GM18951 (cell line): Measurements from ENCODE around the gene MDM1.

Source experiments
- POLR2A ChIP-seq: IDR thresholded peaks from 4 replicates; pipeline ENCODE4 v1.6.1; 2011; ENCODE audit warnings: mild to moderate bottlenecking; ENCODE audit not compliant: insufficient read length, insufficient read depth; ENCODE audit errors: extremely low read depth
- in situ Hi-C: fragments of 300-500 bp; cut with MboI; formaldehyde crosslinking; loops from one replicate; pipeline ENCODE4 v1.12.0; 2022; ENCODE audit warnings: low sequenced_read_pairs, mixed read lengths, inconsistent platforms; ENCODE audit not compliant: unreplicated experiment

The MDM1 gene

DNA sequence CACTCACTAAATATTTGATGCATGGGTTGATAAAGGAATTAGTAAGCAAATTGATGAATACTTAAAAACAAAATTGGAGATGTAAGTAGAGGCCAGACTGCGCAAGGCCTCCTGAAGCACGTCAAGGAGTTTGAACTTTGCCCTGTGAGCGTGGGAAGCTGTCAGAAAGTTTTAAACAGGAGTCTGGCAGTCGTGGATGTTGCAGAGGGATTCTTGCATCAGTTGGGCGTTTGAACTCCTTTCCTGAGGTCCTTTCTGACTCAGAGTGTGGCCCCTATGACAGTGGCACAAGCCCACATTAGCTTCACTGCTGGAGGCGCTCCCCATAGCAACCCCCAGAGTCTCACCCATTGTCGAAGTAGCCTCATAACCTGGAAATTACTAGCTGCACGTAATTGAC is 60.8 kb downstream of the MDM1 start:
- TF ChIP-seq POLR2A = no peak
- in situ Hi-C loops = no loop called here

DNA sequence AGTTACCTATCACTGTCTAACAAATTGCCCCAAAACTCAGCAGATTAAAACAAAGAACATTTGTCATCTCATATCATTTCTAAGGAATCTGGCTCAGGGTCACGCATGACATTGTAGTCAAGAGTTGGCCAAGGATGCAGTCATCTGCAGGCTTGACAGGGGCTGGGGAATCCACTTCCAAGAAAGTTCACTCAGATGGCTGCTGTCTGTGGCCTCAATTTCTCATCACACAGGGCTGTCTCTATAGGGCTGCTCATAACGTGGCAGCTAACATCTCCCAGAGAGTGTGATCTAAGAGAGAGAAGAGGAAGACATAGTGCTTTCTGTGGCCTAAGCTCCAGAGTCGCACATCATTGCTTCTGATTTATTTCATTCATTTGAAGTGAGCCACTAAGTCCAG is 61.8 kb downstream of the MDM1 start:
- TF ChIP-seq POLR2A = no peak
- in situ Hi-C loops = no loop called here

DNA sequence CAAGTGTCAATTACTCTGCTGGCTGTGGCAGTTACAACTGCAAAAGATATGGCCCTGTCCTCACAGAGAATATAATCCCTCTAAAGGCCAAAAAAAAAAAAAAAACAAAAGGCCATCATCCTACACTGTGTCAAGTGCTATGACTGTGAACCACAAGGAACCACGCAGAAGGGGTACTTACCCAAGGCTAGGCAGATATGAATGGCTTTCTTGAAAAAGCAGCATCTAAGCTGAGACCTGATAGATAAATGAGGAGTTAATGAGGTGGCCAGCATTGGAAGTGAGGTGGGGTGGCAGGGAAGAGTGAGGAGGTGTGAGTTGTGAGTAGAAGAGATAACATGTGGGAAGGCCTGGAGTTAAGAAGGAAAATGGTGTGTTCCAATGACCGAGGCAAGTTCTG is 62.4 kb downstream of the MDM1 start:
- in situ Hi-C loops = no loop called here
- TF ChIP-seq POLR2A = no peak

DNA sequence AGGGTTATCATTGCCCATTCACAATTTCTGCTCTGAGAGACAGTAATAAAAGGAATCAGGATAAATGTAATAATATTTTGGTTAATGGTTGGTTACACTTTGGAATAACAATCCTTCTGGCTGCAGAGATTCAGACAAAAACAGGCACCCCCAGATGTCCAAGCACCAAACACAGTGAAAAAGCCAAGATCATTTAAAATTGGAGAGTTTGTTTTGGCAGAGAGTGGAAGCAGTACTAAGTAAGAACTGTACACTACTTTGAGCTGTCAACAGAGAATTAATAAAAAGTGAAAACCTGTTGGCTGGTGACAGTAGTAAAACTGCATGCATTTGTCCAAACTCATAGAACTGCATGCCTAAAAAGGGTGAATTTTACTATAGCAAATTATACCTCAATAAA is 63.2 kb downstream of the MDM1 start:
- no peak for TF ChIP-seq POLR2A
- in situ Hi-C loops = no loop called here

DNA sequence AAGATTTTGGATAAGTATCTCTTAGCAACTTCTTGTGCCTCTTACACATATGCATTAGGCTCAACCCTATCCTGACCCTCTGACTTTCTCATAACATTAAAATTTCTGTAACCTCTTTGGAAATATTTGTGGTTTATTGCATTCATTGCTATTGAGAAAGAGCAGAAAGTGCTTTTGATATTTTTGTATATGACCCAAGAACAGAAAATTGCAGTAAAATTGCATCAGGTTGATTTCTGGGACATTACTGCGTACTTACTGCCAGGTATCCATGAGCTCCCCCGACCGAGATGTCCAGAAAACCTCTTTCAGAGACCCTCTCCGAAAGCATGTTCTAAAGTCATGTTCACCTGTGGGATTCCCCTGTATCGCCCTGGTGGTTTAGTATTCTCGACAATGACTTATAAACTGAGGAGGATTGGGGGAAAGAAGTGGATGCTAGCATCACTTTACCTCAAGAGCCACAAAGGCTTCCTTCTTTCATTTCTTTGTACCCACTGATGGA is 64.2 kb downstream of the MDM1 start:
- in situ Hi-C loops = no loop called here
- TF ChIP-seq POLR2A = no peak

DNA sequence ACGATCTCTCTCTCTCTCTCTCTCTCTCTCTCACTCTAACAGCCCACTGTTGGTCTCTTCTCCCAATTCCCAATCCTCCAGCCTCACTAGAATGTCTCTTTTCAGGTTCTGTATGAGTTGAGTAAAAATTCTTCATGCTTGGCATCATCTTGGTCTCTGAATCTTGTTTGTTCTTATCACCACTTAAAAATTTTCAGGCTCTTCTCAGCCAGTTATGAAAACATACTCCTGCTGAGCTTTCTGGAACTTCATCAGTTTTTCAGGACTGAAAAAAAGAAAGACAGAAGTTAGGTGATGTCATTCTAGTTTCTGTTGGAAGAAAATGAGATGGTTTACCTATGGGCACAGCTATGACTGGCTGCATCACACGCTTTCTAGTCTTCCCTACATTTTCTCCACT is 67.3 kb downstream of the MDM1 start:
- TF ChIP-seq POLR2A = no peak
- in situ Hi-C loops = no loop called here

GRCh38 chr12:68264158-68264855 is 67.9 kb downstream of the MDM1 start:
- TF ChIP-seq POLR2A = no peak
- in situ Hi-C loops = no loop called here

GRCh38 chr12:68263366-68263765 is 68.8 kb downstream of the MDM1 start:
- TF ChIP-seq POLR2A = no peak
- in situ Hi-C loops = no loop called here

GRCh38 chr12:68261896-68262295 is 70.3 kb downstream of the MDM1 start:
- in situ Hi-C loops = no loop called here
- no peak for TF ChIP-seq POLR2A

DNA sequence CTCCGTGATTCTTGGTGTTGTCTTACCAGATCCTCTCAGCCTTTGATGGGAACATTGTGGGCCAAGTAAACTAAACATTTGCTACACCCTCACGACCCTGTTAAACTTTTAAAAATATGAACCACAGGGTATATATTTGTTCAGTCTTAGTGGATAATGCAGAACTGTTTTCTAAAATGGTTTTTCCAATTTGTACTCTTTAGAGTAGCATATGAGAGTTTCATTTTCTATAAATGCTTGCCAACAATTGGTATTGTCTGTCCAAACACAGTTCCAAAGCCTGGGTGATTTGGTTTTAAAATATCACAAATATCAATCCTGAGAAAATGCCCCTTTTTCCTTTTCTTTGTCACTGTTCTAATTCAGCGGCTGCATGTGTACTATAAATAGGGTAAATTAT is 72.0 kb downstream of the MDM1 start:
- TF ChIP-seq POLR2A = no peak
- in situ Hi-C loops = no loop called here

- in situ Hi-C loops = no loop called here
- no peak for TF ChIP-seq POLR2A
Observed at GRCh38 chr12:68259318-68259940, 72.7 kb downstream of the MDM1 start.

GRCh38 chr12:68253504-68253903 is 78.7 kb downstream of the MDM1 start, which contains the start of gene IL22:
IL22 (minus strand) TSS chr12:68253604; CDS start chr12:68253448, 156 bp downstream.
- no peak for TF ChIP-seq POLR2A
- in situ Hi-C loops = no loop called here

GRCh38 chr12:68252077-68252476 is 80.1 kb downstream of the MDM1 start:
- in situ Hi-C loops = no loop called here
- TF ChIP-seq POLR2A = no peak

DNA sequence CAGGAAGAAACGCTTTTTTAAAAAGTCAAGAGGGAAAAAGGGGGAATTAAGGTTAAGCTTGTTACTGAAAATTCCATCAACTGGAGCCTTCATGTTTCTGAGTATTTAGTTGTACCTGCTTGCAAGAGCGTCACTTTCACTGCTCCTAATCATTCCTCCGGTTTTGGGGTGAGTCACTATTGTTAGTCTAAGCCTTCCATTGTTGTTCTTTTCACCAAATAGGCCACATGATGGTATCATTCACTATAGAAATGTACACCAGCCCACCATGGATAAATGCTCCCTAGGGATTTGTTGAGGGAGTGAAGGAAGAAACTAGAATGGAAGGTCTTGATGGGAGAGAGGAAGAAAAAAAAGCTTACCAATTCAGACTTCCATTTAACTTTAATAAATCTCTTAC is 81.7 kb downstream of the MDM1 start:
- TF ChIP-seq POLR2A = no peak
- in situ Hi-C loops = no loop called here

DNA sequence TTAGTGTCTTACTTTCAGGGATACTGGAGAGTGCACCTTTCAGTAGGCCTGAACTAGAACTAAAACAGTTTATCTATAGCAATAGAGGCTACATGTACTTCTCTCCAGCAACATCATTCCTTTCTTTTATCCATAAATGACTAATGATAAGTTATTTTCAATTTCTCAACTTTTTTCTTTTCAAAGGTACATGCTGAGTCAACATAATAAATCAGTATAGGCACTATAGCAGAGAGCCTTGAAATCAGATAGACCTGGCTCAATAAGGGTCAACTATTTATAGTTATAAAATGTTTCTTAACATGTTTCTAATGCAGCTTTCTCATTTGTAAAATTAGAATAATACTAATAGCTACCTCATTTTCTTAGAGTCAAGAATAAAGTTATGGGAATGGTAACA is 84.4 kb downstream of the MDM1 start:
- TF ChIP-seq POLR2A = no peak
- in situ Hi-C loops = no loop called here

DNA sequence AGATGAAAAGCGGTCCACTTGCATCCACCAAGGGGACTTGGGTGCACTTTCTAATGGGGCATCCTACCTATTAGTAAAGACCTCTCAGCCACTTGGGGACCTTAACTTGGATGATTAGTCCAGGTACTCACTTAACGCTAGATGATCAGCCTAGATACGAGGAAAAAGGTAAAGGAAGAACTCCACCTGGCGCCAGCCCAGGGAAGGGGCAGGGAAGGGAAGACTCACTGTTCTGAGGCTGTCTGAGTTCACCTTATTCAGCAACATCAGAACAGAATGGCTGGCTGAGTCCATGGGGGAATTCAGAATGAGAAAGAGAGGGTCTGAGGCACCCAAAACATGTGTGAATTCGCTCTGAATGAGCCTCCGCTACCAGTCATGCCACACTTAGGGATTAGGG is 85.8 kb downstream of the MDM1 start:
- no peak for TF ChIP-seq POLR2A
- in situ Hi-C loops = no loop called here
